Sigmoid colon (tissue), 7 donors: Measurements from ENCODE around the gene DOK5. TPM values are rescaled to one million over a fixed set of nuclear protein-coding genes. Genes with fewer than 3 reads are reported as not detected.

Source experiments
- DNase-seq: peaks from one replicate; pipeline ENCODE4 v3.0.0-alpha.2; 2019
- H3K27ac ChIP-seq, 4 donors: fragments of 200-600 bp; sonication (generic); one replicate each; pipeline ENCODE4 v1.5.1; 2016 to 2019; ENCODE audit warnings: mild to moderate bottlenecking in 1 of 4
- H3K27me3 ChIP-seq, 3 donors: fragments of 200-600 bp; sonication (generic); one replicate each; pipeline ENCODE4 v1.5.1; 2019; ENCODE audit warnings: mild to moderate bottlenecking in 1 of 3
- H3K36me3 ChIP-seq, 4 donors: fragments of 200-600 bp; sonication (generic); one replicate each; pipeline ENCODE4 v1.5.1; 2016 to 2019
- H3K4me1 ChIP-seq, 4 donors: fragments of 200-600 bp; sonication (generic); one replicate each; pipeline ENCODE4 v1.5.1; 2017 to 2019
- H3K4me3 ChIP-seq, 4 donors: fragments of 200-600 bp; sonication (generic); one replicate each; pipeline ENCODE4 v1.5.1; 2017 to 2019; ENCODE audit warnings: mild to moderate bottlenecking in 2 of 4, moderate library complexity in 1 of 4
- H3K9me3 ChIP-seq, 4 donors: fragments of 200-600 bp in 3 of 4; sonication (generic) in 3 of 4; one replicate each; pipeline versions ENCODE4 v1.5.1 to v1.6.1; 2013 to 2019
- EP300 ChIP-seq, 4 donors: sonication (generic); formaldehyde crosslinking; IDR thresholded peaks; one replicate each; pipeline ENCODE4 v1.6.1; 2017; ENCODE audit warnings: antibody characterized with exemption in 4 of 4
- POLR2A ChIP-seq, 2 donors: fragments of 450-650 bp; IDR thresholded peaks; one replicate each; pipeline ENCODE4 v1.6.1; 2016; ENCODE audit warnings: antibody characterized with exemption in 2 of 2, mild to moderate bottlenecking in 2 of 2, moderate library complexity in 2 of 2
- POLR2AphosphoS5 ChIP-seq, 4 donors: sonication (generic); formaldehyde crosslinking; IDR thresholded peaks; one replicate each; pipeline ENCODE4 v1.6.1; 2017; ENCODE audit warnings: antibody characterized with exemption in 4 of 4
- WGBS, 2 donors: extraction: QIAGEN DNeasy Blood & Tissue Kit; methylation state at CpG; one replicate each; pipeline ENCODE4 v1.1.7; 2013; 5-methylcytosine and 5-hydroxymethylcytosine counted together
- intact Hi-C: fragments of 100-400 bp; cut with DNase I; formaldehyde crosslinking; loops from one replicate; pipeline ENCODE4 v1.15.1; 2023
- polyA plus RNA-seq, 3 donors: library from polyadenylated mRNA; stranded (reverse); fragments of 200-250 nt; gene quantifications; one replicate each; pipeline ENCODE4 v1.2.3, GENCODE V29; 2013
- total RNA-seq, 4 donors: library from RNA; depleted of rRNA; stranded (reverse); fragments of >200 nt; gene quantifications; one replicate each; pipeline ENCODE4 v1.1.0, GENCODE V29; 2016
- TF ChIP-seq, protein P1 (sequence below), 4 experiments: fragments of 450-650 bp in 3 of 4; fragments of 200-600 bp in 1 of 4; IDR thresholded peaks; one replicate each; pipeline ENCODE4 v1.5.1; 2016 to 2019; ENCODE audit warnings: antibody characterized with exemption in 4 of 4, mild to moderate bottlenecking in 3 of 4, moderate library complexity in 2 of 4
- donor health status: healthy with polysubstance abuse.
- donor health status: Bipolar disorder and iron deficiency.
- donor health status: healthy.

DOK5 gene
- total and polyA plus RNA-seq, 7 donors, result 0.32 to 5.0 (median 1.7) TPM; not detected in 1

- intact Hi-C loops, result no loop called here
- Histone ChIP-seq H3K27ac (no peak overlapping the region), H3K4me3 (no peak overlapping the region), H3K4me1 (no peaks in the 10 kb centered on the region), H3K27me3 (no peaks in the 10 kb centered on the region), H3K36me3 (no peaks in the 10 kb centered on the region), H3K9me3 (no peaks in the 10 kb centered on the region)
- TF ChIP-seq, protein P1, sequence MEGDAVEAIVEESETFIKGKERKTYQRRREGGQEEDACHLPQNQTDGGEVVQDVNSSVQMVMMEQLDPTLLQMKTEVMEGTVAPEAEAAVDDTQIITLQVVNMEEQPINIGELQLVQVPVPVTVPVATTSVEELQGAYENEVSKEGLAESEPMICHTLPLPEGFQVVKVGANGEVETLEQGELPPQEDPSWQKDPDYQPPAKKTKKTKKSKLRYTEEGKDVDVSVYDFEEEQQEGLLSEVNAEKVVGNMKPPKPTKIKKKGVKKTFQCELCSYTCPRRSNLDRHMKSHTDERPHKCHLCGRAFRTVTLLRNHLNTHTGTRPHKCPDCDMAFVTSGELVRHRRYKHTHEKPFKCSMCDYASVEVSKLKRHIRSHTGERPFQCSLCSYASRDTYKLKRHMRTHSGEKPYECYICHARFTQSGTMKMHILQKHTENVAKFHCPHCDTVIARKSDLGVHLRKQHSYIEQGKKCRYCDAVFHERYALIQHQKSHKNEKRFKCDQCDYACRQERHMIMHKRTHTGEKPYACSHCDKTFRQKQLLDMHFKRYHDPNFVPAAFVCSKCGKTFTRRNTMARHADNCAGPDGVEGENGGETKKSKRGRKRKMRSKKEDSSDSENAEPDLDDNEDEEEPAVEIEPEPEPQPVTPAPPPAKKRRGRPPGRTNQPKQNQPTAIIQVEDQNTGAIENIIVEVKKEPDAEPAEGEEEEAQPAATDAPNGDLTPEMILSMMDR (IDR thresholded peaks at IDR 0.05), result no peak
- no peak for TF ChIP-seq EP300 (IDR thresholded peaks at IDR 0.05)
- no peak for TF ChIP-seq POLR2A (IDR thresholded peaks at IDR 0.05)
- no peak for TF ChIP-seq POLR2AphosphoS5 (IDR thresholded peaks at IDR 0.05)
- WGBS, 2 donors, result 57 to 74% methylated on average over 1 of the region's 1 CpG
- no peak for DNase-seq
Measured at GRCh38 chr20:54458219-54458618, 17.2 kb upstream of the DOK5 start.

GRCh38 chr20:54459279-54459678 is 16.1 kb upstream of the DOK5 start:
- Histone ChIP-seq H3K4me1 (no peaks in the 10 kb centered on the region), H3K9me3 (no peaks in the 10 kb centered on the region), H3K4me3 (no peak overlapping the region), H3K36me3 (no peaks in the 10 kb centered on the region), H3K27me3 (no peaks in the 10 kb centered on the region), H3K27ac (no peak overlapping the region)
- TF ChIP-seq POLR2A (IDR thresholded peaks at IDR 0.05), result no peak
- no peak for TF ChIP-seq POLR2AphosphoS5 (IDR thresholded peaks at IDR 0.05)
- TF ChIP-seq EP300 (IDR thresholded peaks at IDR 0.05), result no peak
- TF ChIP-seq, protein P1 (IDR thresholded peaks at IDR 0.05), result no peak
- DNase-seq, result no peak
- 72 to 78% methylated on average over 4 of the region's 4 CpGs for WGBS, 2 donors
- intact Hi-C loops, result no loop called here

DNA sequence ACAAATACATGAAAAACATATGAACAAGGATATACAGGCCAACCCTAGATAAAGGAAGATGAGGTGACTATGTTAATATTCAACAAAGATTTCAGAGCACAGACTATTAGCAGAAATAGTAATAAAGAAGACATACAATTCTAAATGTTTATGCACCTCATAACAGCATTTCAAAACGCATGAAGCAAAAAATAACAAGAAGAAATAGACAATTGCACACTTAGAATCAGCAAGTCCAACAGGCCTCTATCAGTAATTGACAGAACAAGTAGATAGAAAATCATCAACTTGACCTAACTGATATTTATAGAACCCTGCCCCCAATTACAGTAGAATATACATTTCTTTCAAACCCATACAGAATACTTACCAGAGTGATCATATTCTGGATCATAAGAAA is 11.4 kb upstream of the DOK5 start:
- no peak for DNase-seq
- Histone ChIP-seq H3K4me1 (no peaks in the 10 kb centered on the region), H3K9me3 (no peaks in the 10 kb centered on the region), H3K27me3 (no peaks in the 10 kb centered on the region), H3K4me3 (no peak overlapping the region), H3K36me3 (no peaks in the 10 kb centered on the region), H3K27ac (no peak overlapping the region)
- whole genome bisulfite sequencing, 2 donors, result 69 to 90% methylated on average over 1 of the region's 1 CpG
- intact Hi-C loops, result no loop called here
- no peak for TF ChIP-seq POLR2A (IDR thresholded peaks at IDR 0.05)
- TF ChIP-seq, protein P1 (IDR thresholded peaks at IDR 0.05), result no peak
- TF ChIP-seq POLR2AphosphoS5 (IDR thresholded peaks at IDR 0.05), result no peak
- TF ChIP-seq EP300 (IDR thresholded peaks at IDR 0.05), result no peak

GRCh38 chr20:54466127-54466526 is 9.3 kb upstream of the DOK5 start:
- WGBS, 2 donors, result 88 to 89% methylated on average over 3 of the region's 3 CpGs
- Histone ChIP-seq H3K27ac (no peak overlapping the region), H3K36me3 (no peaks in the 10 kb centered on the region), H3K27me3 (no peaks in the 10 kb centered on the region), H3K9me3 (no peaks in the 10 kb centered on the region), H3K4me1 (no peaks in the 10 kb centered on the region), H3K4me3 (no peak overlapping the region)
- no peak for DNase-seq
- intact Hi-C loops, result no loop called here
- no peak for TF ChIP-seq POLR2A (IDR thresholded peaks at IDR 0.05)
- TF ChIP-seq, protein P1 (IDR thresholded peaks at IDR 0.05), result no peak
- no peak for TF ChIP-seq POLR2AphosphoS5 (IDR thresholded peaks at IDR 0.05)
- TF ChIP-seq EP300 (IDR thresholded peaks at IDR 0.05), result no peak

GRCh38 chr20:54467622-54468021 is 7.8 kb upstream of the DOK5 start:
- no peak for DNase-seq
- Histone ChIP-seq H3K9me3 (no peaks in the 10 kb centered on the region), H3K4me1 (no peaks in the 10 kb centered on the region), H3K4me3 (no peak overlapping the region), H3K27me3 (no peaks in the 10 kb centered on the region), H3K36me3 (no peaks in the 10 kb centered on the region), H3K27ac (no peak overlapping the region)
- intact Hi-C loops, result no loop called here
- 69 to 78% methylated on average over 2 of the region's 2 CpGs for WGBS, 2 donors
- TF ChIP-seq POLR2AphosphoS5 (IDR thresholded peaks at IDR 0.05), result no peak
- TF ChIP-seq, protein P1 (IDR thresholded peaks at IDR 0.05), result no peak
- TF ChIP-seq POLR2A (IDR thresholded peaks at IDR 0.05), result no peak
- no peak for TF ChIP-seq EP300 (IDR thresholded peaks at IDR 0.05)
